Colon (tissue), 2 donors: ENCODE data around the gene TNFAIP6.
"Not testable (repeated sequence)": the region's sequence is repeated elsewhere in the genome, so short reads cannot be mapped to it uniquely, and the experiment has no call there.

ENCODE experiments used
- FAIRE-seq: peaks from 2 replicates; lab custom pipeline; 2012; peaks lifted over from hg19 to GRCh38; lab: Jason Lieb, UNC
- donor health status: control.
- donor health status: control.

The TNFAIP6 gene

GRCh38 chr2:151421681-151422080 is 64.3 kb downstream of the TNFAIP6 start:
- not testable (repeated sequence) for FAIRE-seq

GRCh38 chr2:151422917-151423439 is 65.6 kb downstream of the TNFAIP6 start:
- FAIRE-seq = no peak

GRCh38 chr2:151423760-151424159 is 66.4 kb downstream of the TNFAIP6 start:
- no peak for FAIRE-seq
